Lung microvascular endothelial cell (primary cell): ENCODE data around the gene DLK1. TPM values are rescaled to one million over a fixed set of nuclear protein-coding genes. Genes with fewer than 3 reads are reported as not detected.

Experiments used
- DNase-seq, 2 donors: peaks; one replicate each; pipeline versions ENCODE4 v3.0.0 to v3.0.0-alpha.2; 2010; ENCODE audit warnings: low read depth in 2 of 2
- total RNA-seq: library from RNA; depleted of rRNA; stranded (reverse); fragments of >200 nt; gene quantifications from 2 replicates; pipeline ENCODE4 v1.2.1, GENCODE V29; 2014

Gene DLK1
- total RNA-seq, 1 donor from 2014 or later: not detected

DNA sequence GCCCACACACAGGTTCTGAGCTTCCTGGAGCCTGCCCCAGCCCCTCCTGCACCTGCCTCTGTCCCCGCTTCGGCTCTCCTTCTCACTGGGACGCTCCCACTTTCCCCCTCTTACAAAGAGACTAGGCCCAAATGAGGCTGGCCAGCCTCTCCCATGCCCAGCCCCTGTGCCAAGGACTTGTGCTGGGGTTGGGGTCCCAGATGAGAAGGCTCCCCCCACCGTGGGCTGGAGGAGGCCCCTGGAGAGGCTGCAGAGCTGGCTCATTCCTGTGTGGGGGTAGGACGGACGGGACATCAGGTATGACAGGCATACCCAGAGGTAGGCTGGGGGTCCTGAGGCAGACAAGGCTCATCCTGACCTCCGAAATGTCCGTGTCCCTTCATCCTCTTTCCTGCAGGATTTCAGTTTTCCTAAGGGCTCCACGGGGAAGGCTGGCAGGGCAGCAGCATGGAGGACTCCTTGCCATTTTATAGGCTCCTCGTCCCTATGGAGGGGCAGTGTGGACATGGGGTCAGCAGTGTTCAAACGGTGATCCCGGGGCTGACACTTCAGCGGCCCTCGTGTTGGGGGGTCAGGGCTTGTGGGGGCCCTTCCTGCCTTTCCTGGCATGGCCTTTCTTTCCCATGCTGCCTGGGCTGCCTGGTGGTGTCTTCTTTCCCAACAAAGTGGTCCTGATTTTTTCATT, 50.1 kb downstream of the DLK1 start:
- no peak for DNase-seq

- DNase-seq: no peak
Observed at GRCh38 chr14:100777366-100777817, 50.7 kb downstream of the DLK1 start.

GRCh38 chr14:100777818-100778525, 51.3 kb downstream of the DLK1 start:
- DNase-seq: no peak

- no peak for DNase-seq
Observed at GRCh38 chr14:100778526-100778882, 51.8 kb downstream of the DLK1 start.

- no peak for DNase-seq
Observed at GRCh38 chr14:100778951-100779690, 52.4 kb downstream of the DLK1 start.

GRCh38 chr14:100779691-100780080, 53.0 kb downstream of the DLK1 start:
- DNase-seq: no peak

GRCh38 chr14:100780246-100780645, 53.6 kb downstream of the DLK1 start:
- DNase-seq: no peak

- DNase-seq: no peak
Observed at GRCh38 chr14:100780646-100781355, 54.1 kb downstream of the DLK1 start.

- no peak for DNase-seq
Observed at GRCh38 chr14:100781952-100782351, 55.3 kb downstream of the DLK1 start.

DNA sequence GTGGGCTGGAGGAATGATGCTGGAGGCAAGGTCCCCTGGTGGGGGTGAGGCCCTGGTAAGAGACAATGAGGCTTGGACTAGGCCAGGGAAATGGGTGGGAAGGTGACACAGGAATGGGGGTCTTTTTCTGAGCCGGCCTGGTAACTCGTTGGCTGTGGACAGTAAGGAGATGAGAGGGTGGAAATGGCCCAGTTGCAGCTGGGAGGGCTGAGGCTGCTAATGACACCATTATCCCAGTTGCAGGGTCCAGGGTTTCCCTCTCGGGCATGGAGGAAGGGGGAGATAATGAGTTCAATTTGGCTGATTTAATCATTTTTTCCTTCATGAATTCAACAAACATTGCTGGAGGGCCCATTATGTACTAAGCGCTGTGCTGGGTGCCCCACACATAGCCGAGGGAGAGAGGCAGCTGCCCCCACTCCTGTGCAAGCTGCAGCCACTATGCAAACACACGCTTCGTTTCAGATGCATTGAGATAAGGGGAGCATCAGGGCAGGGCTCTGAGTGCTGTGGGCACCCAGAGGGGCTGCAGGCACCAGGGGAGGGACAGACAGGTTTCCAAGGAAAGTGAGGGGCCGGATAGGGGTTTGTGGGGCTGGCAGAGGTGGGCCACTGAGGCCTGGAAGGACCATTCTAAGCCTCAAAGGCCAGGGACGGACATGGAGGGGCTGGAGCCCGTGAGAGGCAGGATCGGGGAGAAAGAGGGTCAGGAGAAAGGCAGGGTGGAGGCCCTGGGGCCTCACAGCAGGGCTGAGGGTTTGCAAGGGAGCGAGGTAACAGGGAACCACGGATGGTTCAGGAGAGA, 56.0 kb downstream of the DLK1 start:
- DNase-seq: no peak

DNA sequence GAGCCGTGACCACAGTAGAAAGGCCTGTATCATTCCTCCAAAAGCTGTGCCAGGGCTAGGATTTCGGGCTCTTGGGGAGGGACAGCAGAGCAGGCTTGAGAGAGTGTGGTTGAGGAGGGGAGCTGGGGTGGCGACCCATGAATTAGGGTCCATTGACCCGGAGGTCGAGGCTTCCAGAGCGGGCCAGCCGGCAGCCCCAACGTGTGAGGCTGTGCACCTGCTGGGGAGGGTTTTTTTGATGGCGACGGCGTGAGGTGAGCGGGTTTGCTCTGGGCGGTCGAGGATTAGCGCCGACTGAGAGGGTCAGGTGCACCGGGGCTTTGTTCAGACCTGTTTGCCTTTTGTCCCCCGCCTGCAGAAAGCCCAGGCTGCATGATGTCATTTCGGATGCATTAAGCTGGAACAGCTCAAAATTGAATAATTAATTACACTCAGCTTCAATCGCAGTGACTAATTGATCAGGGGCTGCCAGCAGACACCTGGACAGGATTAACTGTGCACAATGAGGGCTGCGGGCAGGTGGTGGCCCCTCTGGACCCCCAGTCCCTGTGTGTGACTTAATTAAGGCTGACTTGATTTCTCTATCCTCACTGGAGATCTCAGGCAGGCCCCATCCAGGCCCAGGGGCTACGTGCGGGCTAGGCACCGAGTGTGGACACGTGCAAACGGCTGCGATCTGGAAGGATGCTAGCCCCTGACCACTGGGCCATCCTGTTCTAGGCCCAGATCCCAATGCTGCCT, 57.1 kb downstream of the DLK1 start:
- no peak for DNase-seq

GRCh38 chr14:100784523-100785337, 58.0 kb downstream of the DLK1 start:
- DNase-seq: no peak

GRCh38 chr14:100785338-100785615, 58.6 kb downstream of the DLK1 start:
- DNase-seq: no peak

- no peak for DNase-seq
Observed at GRCh38 chr14:100785626-100786025, 58.9 kb downstream of the DLK1 start.

GRCh38 chr14:100786131-100786530, 59.4 kb downstream of the DLK1 start:
- DNase-seq: no peak

GRCh38 chr14:100786576-100787219, 60.0 kb downstream of the DLK1 start:
- DNase-seq: no peak

GRCh38 chr14:100787659-100788058, 61.0 kb downstream of the DLK1 start:
- no peak for DNase-seq
